CD4-positive, alpha-beta T cell treated with Interleukin-17A for 4 hours (primary cell): ENCODE results near the gene ITGB8.
"Not testable (repeated sequence)": the region's sequence is repeated elsewhere in the genome, so short reads cannot be mapped to it uniquely, and the experiment has no call there.

Experiments used
- DNase-seq: peaks from one replicate; pipeline ENCODE4 v3.0.0-alpha.2; 2020; ENCODE audit warnings: mixed read lengths

The ITGB8 gene

DNA sequence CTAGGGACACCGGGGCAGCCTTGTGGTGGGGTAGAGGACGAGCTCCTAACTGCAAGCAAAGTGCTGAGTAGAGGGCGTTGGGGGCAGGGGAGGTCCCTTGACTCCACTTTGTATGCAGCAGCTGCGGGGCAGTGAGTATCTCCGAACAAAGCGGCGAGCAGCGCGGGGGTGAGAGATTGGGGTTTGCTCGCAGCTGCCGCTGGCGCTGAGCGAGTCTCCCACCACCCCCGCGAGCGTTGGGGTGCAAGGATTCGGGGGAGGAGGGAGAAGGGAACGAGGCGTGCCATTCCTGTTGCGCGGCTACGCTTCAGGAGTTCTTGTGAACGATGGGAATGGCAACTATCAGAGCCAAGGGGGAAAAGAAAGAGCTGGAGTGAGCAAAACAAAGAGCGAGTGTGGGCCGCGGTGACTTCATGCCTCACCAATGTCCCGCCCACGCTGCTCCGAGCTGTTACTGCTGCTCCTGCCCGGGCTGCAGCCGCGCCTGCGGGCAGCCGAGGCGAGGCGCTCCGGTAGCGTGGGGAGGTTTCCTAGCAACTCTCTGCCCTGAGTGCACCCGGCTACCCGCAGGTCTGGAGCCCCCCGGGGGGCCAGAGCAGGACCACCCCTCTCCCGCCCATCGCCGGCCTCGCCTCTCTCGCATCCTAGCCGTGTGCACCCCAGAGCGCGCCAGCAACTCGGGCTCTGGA is at the start of gene ITGB8:
Gene ITGB8 (plus strand): TSS at position 662 of the 689 bp plus-strand sequence. CDS start 907 bp downstream, outside the sequence.
- DNase-seq: peak; percentile 10

DNA sequence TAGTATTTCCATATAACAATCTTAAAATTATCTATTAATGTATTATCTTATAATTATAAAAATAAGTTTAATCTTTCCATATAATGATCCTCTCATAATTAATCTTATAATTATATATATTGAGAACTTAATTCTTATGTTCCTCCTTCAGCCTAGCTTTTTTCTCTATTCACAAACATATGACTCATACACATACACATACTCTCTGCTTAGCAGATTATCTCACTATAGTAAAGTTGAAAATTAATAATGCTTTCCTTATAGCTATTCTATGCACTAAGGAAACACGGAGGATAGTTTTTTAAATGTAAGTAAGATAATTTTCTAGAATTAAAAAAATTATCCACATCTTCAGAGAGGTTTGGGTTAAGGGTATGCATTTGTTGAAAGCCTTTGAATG is 47.7 kb upstream of the ITGB8 start:
- no peak for DNase-seq

DNA sequence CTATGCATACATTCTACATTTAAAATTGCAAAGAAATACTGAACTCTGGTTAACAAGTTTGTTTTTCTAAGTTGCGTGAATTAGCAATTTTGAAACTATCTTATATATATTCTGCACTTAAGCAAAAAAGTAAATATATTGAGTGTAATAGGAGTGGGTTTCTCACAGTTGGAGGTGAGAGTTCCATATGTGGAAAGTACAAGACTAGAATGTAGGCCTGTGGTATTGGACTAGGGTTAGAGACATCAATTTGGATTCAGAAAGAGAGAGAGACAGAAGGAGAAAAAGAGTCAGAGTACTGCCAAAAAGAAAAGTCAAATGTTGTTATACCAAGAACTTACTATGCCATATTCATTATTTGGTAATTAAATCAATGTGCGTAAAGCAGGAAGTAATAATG is 47.3 kb upstream of the ITGB8 start:
- DNase-seq: no peak

DNA sequence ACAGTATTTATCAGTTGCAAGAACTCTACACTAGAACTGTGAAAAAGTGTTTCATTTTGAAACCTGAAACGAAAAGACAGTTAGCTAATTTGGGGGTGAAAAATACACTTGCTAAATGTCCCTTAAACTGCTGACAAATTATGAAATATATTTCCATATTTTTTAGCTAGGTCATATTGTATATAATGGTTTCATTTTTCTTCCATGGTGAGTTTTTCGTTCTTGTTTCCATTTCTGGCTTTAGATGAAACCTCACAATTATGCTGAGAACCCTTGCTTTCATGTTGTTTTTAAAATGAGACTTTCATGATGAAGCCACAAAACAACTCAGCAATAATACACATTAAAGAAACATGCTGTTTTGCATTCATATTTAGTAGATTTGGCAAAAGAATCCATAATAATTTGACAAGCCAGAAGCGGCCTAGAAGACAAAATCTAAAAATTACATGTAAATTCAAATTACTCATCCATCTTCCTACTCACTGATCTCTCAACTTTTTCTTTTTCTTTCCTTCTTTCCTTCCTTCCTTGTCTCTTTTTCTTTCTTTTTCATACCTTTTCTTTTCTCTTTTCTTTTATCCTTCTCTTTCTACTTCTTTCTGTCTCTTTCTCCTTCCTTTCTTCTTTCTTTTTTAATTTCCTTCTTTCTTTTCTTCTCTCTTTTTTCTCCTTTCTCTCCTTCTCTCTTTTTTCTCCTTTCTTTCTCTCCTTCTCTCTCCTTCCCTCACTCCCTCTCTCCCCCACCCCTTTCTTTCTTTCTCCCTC is 46.5 kb upstream of the ITGB8 start:
- DNase-seq: no peak

DNA sequence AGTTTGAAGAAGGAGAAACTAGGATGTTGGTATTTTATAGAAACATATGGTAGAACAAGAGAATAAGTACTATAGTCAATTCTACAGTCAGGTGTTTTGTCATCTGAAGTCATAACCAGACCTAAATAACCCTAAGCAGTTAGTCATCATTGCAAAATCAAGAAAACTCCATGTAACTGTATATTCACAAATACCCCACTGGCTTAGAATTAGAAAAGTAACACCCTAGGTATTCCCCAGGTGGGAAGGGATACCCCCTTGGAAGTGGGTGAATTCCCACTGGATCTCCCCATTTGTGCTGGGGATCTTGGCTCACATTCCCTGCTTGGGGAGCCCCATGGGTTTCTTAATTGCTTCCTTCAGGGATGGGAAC is 45.9 kb upstream of the ITGB8 start:
- no peak for DNase-seq

DNA sequence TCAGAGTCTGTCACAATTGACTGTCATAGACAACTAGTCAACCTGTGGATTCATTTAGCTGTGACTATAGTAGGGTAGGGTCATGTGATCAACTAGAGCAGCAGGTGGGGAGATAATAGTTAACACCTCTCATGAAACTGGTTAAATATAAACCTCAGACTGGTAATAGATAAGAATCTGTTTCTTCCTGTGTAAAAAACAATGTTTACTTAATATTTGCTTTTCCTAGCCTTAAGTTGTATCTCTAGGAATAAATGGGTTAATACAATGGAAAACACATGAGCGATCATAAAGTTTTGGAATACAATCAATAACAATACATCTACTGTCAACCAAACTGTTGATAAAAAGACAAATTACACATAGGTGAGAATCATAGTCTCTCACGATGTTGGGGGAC is 43.4 kb upstream of the ITGB8 start:
- no peak for DNase-seq

DNA sequence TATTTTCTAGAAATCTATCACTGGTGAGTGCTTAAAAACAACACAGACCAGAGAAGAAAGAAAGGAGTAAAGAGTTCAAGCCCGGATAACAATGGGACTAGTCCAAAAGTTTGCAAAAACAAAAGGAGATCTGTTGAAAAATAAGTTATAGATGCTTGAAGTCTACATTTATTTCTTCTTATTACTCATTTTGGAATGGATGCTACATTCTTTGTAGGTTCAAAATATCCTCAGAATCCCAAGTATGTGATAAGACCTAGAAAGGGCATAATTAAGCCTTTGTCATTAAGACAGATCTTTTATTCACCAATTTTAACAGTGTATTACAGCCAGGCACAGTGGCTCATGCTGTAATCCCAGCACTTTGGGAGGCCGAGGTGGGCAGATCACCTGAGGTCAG is 42.7 kb upstream of the ITGB8 start:
- DNase-seq: no peak

DNA sequence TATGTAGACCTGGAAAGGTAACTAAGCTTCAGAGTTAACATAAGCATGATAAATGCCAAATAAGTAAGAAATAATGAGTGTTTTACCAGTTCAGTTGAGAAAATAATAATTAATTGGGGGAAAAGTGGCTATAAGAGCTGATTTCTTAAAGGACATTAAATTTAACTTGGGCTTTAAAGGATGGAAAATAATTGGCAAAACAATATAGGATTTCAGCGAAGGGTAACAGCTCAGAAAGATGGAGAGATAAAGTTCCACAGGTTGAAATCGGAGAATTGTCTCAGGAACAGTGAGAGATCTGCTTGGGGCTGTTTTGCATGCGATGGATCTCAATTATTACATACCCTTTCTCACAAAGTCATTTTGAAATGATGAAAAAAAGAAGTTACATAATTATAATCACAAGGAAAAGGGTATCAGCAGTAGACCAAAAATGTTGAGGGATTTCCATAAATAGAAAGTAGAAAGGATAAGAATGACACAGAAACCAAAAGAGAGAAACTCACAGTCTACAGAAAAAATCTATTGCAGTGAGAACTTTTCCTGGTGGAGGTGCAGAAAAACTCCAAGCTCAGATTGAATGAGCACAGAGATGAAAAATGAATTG is 40.1 kb upstream of the ITGB8 start:
- DNase-seq: no peak

DNA sequence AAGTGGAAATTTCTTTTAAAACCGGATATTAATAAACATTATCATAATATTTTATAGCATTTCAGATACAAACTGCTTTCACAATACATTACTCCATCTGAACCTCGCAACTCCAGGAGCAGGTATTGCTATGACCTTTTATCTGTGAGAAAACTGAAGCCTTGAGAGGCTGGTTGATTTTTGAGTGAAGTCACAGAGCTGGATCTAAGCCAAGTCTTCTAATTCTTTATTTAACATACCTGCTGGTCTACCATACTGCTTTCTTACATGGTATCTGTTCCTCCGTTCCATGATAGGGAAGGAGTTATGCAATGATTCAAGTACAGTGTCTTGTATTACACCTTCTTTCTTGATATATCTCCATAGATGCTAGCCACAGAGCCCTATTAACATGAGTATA is 37.4 kb upstream of the ITGB8 start:
- no peak for DNase-seq

DNA sequence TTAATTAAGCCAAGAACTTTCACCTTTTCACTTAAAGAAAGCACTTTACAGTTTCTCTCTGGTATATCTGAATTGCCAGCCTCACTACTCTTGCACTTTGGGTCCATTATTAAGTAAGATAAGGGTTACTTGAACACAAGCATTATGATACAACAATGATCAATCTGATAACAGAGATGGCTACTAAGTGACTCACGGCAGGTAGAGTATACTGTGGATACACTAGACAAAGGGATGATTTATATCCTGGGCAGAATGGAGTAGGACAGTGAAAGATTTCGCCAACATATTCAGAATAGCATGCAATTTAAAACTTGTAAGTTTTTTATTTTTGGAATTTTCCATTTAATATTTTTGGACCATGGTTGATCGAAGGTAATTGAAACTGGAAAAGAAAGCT is 34.3 kb upstream of the ITGB8 start:
- no peak for DNase-seq

DNA sequence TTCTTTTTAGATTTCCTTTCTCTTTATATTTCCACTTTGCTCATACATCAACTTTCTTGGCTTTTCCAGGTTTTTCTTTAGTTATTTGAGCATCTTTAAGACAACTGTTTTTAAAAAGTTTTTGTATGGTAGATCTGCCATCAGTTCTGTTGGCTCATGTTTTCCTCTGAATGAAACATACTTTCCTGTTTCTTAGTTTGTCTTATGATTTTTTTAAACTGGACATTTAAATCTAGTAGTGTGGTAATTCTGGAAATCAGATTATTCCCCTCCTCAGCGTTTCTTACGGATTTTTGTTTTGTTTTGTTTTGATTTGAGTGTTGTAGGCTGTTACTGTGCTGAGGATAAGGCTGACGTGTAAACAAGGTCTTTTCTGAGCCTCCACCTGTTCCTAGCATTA is 33.8 kb upstream of the ITGB8 start:
- DNase-seq: no peak

DNA sequence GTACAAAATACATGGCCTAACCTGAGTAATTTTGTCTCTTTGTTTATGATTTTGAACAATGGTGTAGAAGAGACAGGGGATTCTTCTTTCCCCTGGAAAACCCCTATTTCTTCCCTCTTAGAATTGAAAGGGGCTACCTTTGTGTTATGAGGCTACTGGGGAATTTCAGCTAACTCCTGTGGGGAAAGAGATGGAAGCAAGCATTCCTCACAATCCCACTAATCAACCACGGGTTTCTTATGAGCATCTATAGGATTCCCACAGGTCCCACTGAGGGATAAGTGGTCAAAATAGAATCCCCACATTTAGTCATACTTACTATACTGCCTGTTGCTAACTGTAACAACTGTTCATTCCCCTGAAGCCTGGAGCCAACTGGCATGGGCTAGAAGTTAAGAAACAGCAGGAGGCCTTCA is 32.2 kb upstream of the ITGB8 start:
- no peak for DNase-seq

DNA sequence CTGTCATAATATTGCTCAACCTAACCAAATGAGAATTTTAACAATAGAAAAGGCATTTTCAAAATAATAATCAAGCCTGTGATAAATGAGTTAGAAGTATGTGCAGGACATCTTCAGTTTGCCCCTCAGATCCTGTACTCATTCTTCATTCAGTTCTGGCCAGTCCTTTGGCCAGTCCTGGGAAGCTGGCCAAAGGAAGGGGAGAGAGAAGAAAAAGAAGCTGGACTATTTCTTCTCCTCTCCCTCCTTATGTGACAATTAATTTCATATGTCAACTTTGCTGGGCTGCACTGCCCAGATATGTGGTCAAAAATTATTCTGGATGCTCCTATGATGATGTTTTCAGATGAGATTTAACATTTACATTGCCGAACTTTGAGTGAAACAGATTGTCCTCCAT is 31.6 kb upstream of the ITGB8 start:
- DNase-seq: no peak

DNA sequence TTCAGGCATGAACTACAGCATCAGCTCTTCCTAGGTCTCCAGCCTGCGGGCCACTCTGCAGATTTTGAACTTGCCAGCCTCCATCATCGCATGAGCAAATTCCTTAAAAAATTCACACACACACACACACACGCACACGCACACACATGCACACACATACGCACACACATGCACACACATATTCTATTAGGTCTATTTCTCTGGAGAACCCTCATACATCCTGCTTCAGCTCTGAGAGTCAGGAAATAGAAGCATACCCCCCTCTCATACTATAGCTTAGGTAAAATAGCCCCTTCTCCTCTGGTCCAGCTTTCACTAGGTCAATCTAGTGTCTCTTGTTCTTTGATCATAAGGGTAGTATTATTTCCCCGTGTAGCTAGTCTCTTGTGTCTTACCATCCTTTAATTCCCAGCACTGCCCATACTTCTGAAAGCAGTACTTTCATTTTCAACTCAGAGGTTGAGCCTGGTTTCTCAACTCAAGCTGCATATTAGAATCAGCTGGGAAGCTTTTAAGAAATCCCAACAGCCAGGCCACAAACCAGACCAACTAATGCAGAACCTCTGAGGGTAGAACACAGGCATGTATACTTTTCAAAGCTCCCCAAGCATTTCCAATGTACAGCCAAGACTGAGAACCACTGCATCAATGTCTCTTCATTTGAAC is 30.9 kb upstream of the ITGB8 start:
- DNase-seq: no peak

DNA sequence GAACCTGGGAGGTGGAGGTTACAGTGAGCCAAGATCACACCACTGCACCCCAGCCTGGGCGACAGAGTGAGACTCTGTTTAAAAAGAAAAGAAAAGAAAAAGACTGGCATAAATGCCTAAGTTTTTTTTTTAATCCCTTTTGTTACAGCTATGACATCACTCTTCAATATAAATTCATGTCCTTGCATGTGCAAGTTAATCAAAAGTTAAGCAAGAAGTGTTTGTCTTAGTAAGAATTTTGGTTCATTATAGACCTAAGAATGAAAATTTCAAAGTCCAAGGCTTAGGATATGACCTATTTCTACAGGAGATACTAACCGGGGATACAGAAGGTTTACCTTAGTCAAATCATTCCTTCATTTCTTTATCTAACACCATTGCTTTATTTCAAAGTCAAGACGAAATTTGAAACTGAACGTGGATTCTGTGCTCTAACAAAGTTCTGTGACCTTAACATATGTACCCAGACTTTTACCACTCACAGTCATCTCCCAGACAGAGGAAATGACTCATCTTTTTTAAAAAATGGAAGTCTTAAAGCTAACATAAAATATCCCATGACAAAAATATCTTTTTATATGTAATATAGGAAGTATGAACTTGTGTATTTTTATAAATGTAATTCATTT is 29.3 kb upstream of the ITGB8 start:
- no peak for DNase-seq

DNA sequence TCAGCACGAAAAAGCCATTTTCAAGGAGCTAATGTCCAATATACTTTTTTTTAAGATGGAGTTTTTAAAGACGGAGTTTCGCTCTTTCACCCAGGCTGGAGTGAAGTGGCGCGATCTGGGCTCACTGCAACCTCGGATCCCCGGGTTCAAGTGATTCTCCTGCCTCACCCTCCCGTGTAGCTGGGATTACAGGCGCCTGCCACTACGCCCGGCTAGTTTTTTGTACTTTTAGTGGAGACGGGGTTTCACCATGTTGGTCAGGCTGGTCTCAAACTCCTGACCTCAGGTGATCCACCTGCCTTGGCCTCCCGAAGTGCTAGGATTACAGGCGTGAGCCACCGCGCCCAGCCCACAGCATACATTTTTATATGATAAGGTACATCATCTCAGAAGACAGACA is 28.4 kb upstream of the ITGB8 start:
- DNase-seq: not testable (repeated sequence)

DNA sequence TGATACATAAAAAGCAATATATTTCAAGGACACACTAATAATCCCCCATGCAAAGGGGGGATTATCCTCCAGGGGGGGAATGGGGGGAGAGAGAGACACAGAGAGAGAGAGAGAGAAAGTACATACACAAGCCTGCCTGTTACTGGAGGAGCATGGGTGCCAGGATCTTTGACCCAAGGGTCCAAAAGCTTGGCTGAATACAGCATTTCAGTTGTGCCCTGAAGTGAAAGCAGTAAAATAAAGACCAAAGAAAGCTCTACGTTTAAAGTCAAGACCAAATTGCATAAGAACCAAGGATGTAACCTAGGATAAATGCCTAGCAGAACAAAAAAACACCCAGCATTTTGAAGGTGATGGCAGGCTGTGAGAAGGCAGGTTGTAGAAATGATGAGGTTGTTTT is 27.8 kb upstream of the ITGB8 start:
- DNase-seq: no peak

DNA sequence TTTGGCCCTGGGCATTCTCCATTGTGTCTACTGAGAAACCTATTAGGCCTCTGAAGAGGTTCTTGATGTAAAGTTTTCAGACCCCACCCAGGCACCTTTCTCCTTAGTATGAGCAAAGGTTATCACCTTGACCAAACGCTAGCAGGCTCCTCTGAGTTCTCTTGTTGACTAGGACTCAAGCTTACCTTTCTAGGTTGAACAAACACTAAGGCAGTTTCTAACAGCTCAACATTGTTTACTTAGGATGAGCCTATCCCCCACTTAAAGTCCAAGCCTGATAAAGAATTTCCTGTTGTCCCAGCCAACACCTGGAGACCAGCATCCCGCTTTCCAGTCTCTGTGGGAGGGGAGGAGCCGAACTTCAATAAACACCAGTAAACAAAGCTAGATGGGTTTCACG is 26.3 kb upstream of the ITGB8 start:
- no peak for DNase-seq

DNA sequence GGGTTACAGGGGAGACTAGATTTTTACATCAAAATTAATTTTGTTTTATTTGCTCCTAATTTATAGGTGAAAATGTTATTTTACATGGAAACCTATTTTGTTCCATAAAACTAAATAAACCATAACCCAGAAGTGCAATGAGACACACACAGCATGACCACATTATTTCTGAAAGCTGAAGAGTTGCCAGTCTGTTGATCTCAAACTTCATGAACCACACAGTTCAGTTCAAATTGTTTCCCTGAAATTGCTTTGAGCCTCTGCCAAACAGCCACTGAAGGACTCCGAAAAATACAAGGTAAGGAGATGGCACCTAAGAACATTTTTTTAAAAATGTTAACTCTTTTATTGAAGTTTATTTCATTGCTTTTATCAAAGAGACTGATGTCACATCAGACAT is 25.0 kb upstream of the ITGB8 start:
- DNase-seq: no peak

DNA sequence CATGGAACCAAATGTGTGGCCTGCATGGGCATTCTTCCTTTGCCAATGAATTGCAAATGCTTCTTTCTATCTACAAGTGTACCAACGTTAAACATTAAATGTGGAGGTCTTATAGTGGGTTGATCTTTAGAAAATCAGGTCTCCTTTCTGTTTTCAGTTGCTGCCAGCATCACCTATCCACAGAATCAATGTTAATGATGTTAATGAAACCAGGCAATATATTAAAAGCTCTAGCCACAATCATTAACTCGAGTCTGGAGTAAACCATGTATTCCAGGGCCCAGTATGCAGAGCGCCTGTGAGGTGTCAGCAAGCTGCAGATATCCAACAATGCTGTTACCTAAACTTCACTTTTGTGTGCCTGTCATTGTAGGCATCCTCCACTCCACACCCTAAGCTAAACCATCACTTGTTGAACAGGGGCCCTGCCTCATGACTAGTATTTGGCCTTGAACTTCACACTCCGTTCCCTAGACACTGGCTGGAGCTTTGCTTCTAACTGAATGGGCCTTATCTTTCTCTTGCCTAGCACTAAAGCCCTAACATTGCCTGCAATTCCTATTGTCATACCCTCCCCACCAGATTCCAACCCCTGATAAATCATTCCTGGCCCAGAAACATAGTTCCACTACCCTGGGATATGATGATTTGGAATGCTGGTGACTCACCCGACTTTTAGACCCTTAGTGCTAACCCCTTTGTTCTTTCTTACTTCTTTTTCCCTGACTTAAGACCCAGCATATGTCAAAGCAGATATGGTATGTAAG is 24.3 kb upstream of the ITGB8 start:
- DNase-seq: no peak

DNA sequence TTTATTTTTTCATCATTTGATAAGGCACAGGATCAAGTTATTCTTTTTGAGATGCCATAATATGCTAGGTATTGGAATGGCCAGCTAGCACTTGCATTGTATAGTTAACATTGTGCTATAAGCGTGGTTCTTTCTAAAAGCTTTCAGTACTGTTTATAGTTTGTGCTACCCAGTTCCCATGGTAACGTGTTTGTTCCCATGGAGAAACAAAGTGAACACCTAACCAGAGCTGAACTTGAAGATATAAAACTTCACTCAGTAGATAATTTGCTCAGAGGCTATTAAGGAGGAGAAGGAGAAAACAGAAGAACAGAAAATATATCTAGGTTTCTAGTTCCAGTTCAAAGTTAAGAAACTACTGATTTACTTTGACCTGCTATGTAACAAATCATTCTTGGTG is 23.6 kb upstream of the ITGB8 start:
- DNase-seq: no peak

DNA sequence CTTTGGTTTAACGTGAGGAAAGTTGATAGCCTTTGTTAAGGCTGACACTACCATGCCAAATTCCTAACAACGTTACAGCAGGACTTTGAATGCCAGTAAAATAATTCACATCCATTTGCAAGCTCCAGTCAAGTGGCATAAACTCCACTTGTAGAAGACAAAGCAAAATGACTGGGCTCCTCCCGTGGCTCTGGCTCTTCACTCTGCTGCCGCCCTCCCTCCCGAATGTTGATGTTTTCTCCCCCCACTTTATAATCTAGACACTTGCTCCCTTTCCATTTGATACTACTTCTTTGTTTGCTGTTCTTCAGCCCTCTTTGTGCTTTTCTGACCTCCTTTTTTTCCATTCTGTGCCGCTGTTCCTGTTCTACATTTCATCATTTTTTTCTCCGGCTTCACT is 22.8 kb upstream of the ITGB8 start:
- no peak for DNase-seq

DNA sequence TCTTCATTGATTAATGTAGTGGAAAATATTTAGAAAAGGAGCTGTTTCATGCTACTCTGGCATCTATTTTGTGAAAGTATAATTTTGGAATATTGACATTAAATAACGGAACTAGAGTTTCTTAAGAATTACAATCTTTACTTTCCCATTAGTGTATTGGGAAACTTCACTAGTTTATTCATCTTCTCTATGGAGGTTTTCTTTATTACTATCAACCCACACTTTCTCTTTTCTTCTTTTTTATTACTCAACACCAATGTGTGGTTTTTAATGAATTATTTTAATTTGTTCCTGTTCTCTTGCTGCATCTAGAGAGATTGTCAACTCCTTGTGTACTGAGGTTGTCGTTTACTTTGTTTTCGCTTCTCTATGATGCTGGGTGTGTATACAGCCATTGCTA is 20.4 kb upstream of the ITGB8 start:
- DNase-seq: no peak
